ENCODE measurements around the gene THAP8.

The THAP8 gene

GRCh38 chr19:36014012-36014924 lies 39.8 kb downstream of the THAP8 start, which contains the start of gene ALKBH6:
Gene ALKBH6, minus strand, starts transcription at chr19:36014213. Its CDS starts 816 bp downstream, at chr19:36013397.
- Histone ChIP-seq H3K9ac (ENCODE audit: insufficient read length) (peak within 1 kb of the TSS; percentile 86), H3K9me3 (ENCODE audit: low read depth, low read length) (no peaks in the 10 kb centered on the region), H3K4me3 (peak within 1 kb of the TSS; percentile 92), H3K27ac (no peak within 1 kb of the TSS), H3K36me3 (ENCODE audit: insufficient read depth, low read length) (no peaks in the 10 kb centered on the region)
- peak; percentile 84 for DNase-seq (ENCODE audit: low read depth, low spot score)
- TF ChIP-seq FOXP2 (optimal IDR thresholded peaks at IDR 0.05; ENCODE audit: control extremely low read depth, extremely low read length, insufficient read depth) (no peak), POLR2AphosphoS5 (IDR thresholded peaks at IDR 0.05; ENCODE audit: borderline replicate concordance, low read depth, low read length) (peak; percentile 53; the same call in 1 of the 2 replicates), EZH2 (IDR thresholded peaks at IDR 0.05) (no peak)

DNA sequence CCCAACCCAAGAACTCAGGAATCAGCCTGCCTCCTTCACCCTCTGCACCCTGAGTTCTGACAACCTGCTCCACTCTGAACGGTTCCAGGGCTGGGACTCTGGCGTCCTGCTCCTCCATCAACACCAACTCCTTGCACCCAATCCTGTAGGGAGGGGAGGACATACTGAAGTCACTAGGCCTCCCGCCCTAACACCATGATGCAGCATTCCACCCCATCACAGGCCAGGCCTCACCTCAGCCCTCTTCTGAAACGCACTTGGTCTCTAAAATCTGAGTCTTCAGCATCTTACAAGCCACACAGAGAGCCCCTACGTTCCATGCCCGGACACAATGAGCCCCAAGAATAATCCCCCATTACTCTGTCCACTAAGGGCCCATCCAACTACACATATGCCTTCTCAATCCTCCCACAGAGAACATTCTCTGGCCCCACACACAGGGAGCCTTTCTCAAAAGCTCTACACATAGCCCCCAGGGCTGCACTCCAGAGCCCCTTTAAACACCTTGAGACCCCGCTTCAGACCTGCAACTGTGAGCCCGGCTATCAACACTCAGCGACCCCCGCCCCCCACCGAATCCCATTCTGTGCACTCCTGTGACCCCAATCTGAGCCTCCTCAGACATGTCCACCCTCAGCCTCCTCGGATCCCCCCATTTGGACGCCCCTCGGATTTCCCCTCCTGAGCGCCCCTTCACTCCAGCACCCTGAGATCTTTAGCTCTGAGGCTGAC lies 40.6 kb downstream of the THAP8 start:
- no peak for DNase-seq (ENCODE audit: low read depth, low spot score)
- no peaks in the 10 kb centered on the region for H3K9me3 ChIP-seq (ENCODE audit: low read depth, low read length)
- no peaks in the 10 kb centered on the region for H3K36me3 ChIP-seq (ENCODE audit: insufficient read depth, low read length)
- peak overlapping the region; percentile 86 for H3K9ac ChIP-seq (ENCODE audit: insufficient read length)
- peak overlapping the region; percentile 92 for H3K4me3 ChIP-seq
- no peak overlapping the region for H3K27ac ChIP-seq
- no peak for TF ChIP-seq POLR2AphosphoS5 (IDR thresholded peaks at IDR 0.05; ENCODE audit: borderline replicate concordance, low read depth, low read length)
- TF ChIP-seq FOXP2 (optimal IDR thresholded peaks at IDR 0.05; ENCODE audit: control extremely low read depth, extremely low read length, insufficient read depth) = no peak
- TF ChIP-seq EZH2 (IDR thresholded peaks at IDR 0.05) = no peak

DNA sequence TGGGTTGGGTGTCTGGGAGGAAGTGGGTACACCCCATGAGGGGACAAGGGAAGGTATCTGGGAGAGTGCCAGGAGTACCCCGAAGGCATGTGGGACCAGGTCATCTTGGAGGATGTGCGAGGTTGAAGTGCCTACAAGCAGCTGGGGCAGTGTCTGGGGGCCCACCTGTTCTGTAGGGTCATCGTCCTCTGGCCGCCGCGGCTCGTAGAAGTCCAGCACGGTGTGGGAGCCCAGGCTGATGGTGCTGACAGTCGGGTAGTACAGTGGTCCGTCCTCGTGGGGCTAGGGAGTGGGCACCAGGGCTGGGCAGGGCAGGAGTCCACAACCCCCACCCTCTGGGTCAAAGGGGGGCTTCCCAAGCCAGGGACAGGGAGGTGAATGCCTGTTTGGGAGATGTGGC lies 43.7 kb downstream of the THAP8 start:
- no peaks in the 10 kb centered on the region for H3K9me3 ChIP-seq (ENCODE audit: low read depth, low read length)
- DNase-seq (ENCODE audit: low read depth, low spot score) = no peak
- no peak overlapping the region for H3K27ac ChIP-seq
- no peak overlapping the region for H3K9ac ChIP-seq (ENCODE audit: insufficient read length)
- no peaks in the 10 kb centered on the region for H3K36me3 ChIP-seq (ENCODE audit: insufficient read depth, low read length)
- TF ChIP-seq FOXP2 (optimal IDR thresholded peaks at IDR 0.05; ENCODE audit: control extremely low read depth, extremely low read length, insufficient read depth) (no peak), EZH2 (IDR thresholded peaks at IDR 0.05) (no peak), POLR2AphosphoS5 (IDR thresholded peaks at IDR 0.05; ENCODE audit: borderline replicate concordance, low read depth, low read length) (no peak)
- H3K4me3 ChIP-seq = no peak overlapping the region

- Histone ChIP-seq H3K4me3 (peak overlapping the region; percentile 76), H3K27ac (no peak overlapping the region), H3K36me3 (ENCODE audit: insufficient read depth, low read length) (no peaks in the 10 kb centered on the region), H3K9ac (ENCODE audit: insufficient read length) (no peak overlapping the region), H3K9me3 (ENCODE audit: low read depth, low read length) (no peaks in the 10 kb centered on the region)
- TF ChIP-seq EZH2 (IDR thresholded peaks at IDR 0.05) = no peak
- TF ChIP-seq FOXP2 (optimal IDR thresholded peaks at IDR 0.05; ENCODE audit: control extremely low read depth, extremely low read length, insufficient read depth) = no peak
- TF ChIP-seq POLR2AphosphoS5 (IDR thresholded peaks at IDR 0.05; ENCODE audit: borderline replicate concordance, low read depth, low read length) = no peak
- no peak for DNase-seq (ENCODE audit: low read depth, low spot score)
Measured at GRCh38 chr19:36009633-36010379, 44.3 kb downstream of the THAP8 start.

DNA sequence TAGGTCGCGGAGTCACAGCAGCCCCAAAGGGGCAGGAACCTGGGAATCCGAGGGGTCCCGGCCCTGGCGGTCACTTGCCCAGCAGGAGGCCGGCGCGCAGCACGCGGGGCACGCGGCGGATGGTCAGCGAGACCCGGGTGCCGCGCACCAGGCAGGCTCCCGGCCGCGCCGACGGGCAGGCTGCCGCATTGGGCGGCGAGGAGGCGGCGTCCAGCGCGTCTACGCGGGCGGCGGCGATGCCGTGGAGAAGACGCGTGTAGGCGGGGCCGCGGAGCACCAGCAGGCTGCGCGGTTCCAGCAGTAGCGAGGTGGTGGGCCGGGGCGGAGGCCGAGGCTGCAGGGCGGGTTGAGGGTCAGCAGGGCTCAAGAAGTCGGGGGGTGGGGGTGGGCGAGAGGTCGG lies 44.9 kb downstream of the THAP8 start:
- H3K9ac ChIP-seq (ENCODE audit: insufficient read length) = peak overlapping the region; percentile 76
- no peak for DNase-seq (ENCODE audit: low read depth, low spot score)

DNA sequence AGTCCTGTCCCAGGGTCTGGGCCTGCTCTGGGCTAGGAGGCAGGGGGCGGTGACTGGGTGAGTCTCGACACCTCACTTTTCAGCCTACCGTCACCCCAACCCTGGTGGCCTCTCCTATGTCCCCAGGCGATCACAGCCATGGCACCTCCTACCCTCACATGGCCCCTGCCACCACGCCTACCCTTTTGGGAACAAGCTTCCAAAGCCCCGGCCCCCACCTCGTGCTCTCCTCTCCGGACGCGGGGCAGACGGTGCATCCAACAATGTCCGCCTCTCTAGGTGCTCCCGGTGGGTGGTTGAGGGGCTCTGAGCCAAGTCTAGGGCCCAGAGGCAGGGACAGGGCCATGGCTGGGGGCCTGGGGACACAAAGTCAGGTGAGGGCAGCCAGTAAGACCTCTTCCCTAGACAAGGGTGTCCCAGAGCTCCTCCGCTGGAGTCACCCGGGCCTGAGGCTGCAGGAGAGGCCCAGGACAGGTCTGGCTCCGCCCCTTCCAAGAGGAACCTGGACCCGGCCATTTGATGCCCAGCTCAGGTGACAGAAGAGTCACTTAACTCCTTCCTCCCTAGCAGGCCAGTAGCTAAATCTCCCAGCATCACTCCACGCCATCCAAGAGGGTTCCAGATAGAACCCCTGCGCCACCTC lies 45.6 kb downstream of the THAP8 start, which contains the start of gene SYNE4:
SYNE4 (minus strand) TSS at position 478 of the 643 bp plus-strand sequence; CDS start at position 346, 132 bp downstream.
- Histone ChIP-seq H3K9me3 (ENCODE audit: low read depth, low read length) (no peaks in the 10 kb centered on the region), H3K9ac (ENCODE audit: insufficient read length) (peak within 1 kb of the TSS; percentile 76), H3K36me3 (ENCODE audit: insufficient read depth, low read length) (no peaks in the 10 kb centered on the region), H3K4me3 (peak within 1 kb of the TSS; percentile 76), H3K27ac (no peak within 1 kb of the TSS)
- TF ChIP-seq FOXP2 (optimal IDR thresholded peaks at IDR 0.05; ENCODE audit: control extremely low read depth, extremely low read length, insufficient read depth) (no peak), POLR2AphosphoS5 (IDR thresholded peaks at IDR 0.05; ENCODE audit: borderline replicate concordance, low read depth, low read length) (no peak), EZH2 (IDR thresholded peaks at IDR 0.05) (no peak)
- DNase-seq (ENCODE audit: low read depth, low spot score) = no peak

More for the DNA sequence above, 44.9 kb downstream of the THAP8 start:
- Histone ChIP-seq H3K4me3 (peak overlapping the region; percentile 76), H3K27ac (no peak overlapping the region), H3K36me3 (ENCODE audit: insufficient read depth, low read length) (no peaks in the 10 kb centered on the region), H3K9me3 (ENCODE audit: low read depth, low read length) (no peaks in the 10 kb centered on the region)
- TF ChIP-seq POLR2AphosphoS5 (IDR thresholded peaks at IDR 0.05; ENCODE audit: borderline replicate concordance, low read depth, low read length) = no peak
- no peak for TF ChIP-seq EZH2 (IDR thresholded peaks at IDR 0.05)
- TF ChIP-seq FOXP2 (optimal IDR thresholded peaks at IDR 0.05; ENCODE audit: control extremely low read depth, extremely low read length, insufficient read depth) = peak; percentile 55

- Histone ChIP-seq H3K9me3 (ENCODE audit: low read depth, low read length) (no peaks in the 10 kb centered on the region), H3K9ac (ENCODE audit: insufficient read length) (no peak overlapping the region), H3K27ac (no peak overlapping the region), H3K36me3 (ENCODE audit: insufficient read depth, low read length) (no peaks in the 10 kb centered on the region), H3K4me3 (no peak overlapping the region)
- no peak for DNase-seq (ENCODE audit: low read depth, low spot score)
- TF ChIP-seq FOXP2 (optimal IDR thresholded peaks at IDR 0.05; ENCODE audit: control extremely low read depth, extremely low read length, insufficient read depth) = no peak
- TF ChIP-seq EZH2 (IDR thresholded peaks at IDR 0.05) = no peak
- no peak for TF ChIP-seq POLR2AphosphoS5 (IDR thresholded peaks at IDR 0.05; ENCODE audit: borderline replicate concordance, low read depth, low read length)
Measured at GRCh38 chr19:36006955-36007354, 47.1 kb downstream of the THAP8 start.

Measured in SK-N-MC (cell line).